Ovary (tissue), 9 donors: ENCODE measurements around the gene TM9SF4. TPM values are rescaled to one million over a fixed set of nuclear protein-coding genes. Genes with fewer than 3 reads are reported as not detected.

Experiments
- DNase-seq, 5 donors: peaks; one replicate each; pipeline ENCODE4 v3.0.0-alpha.2; 2019 to 2020
- H3K27ac ChIP-seq, 2 donors: fragments of 200-600 bp; one replicate each; pipeline versions ENCODE4 v1.5.1 to v1.8.0; 2019 to 2022
- H3K27me3 ChIP-seq: fragments of 200-600 bp; one replicate; pipeline ENCODE4 v1.8.0; 2022
- H3K36me3 ChIP-seq: fragments of 200-600 bp; sonication (generic); one replicate; pipeline ENCODE4 v1.5.1; 2019
- H3K4me1 ChIP-seq: one replicate; pipeline ENCODE4 v1.8.1; 2013; ENCODE audit warnings: mild to moderate bottlenecking, moderate library complexity; ENCODE audit not compliant: insufficient read depth
- H3K4me3 ChIP-seq: fragments of 200-600 bp; sonication (generic); one replicate; pipeline ENCODE4 v1.5.1; 2017
- H3K9me3 ChIP-seq, 2 donors: fragments of 200-600 bp in 1 of 2; sonication (generic) in 1 of 2; one replicate each; pipeline versions ENCODE4 v1.5.1 to v1.8.1; 2013 to 2019; ENCODE audit warnings: mild to moderate bottlenecking in 1 of 2, moderate library complexity in 1 of 2
- EP300 ChIP-seq: sonication (generic); formaldehyde crosslinking; IDR thresholded peaks from one replicate; pipeline ENCODE4 v1.6.1; 2017; ENCODE audit warnings: antibody characterized with exemption
- POLR2A ChIP-seq: fragments of 450-650 bp; IDR thresholded peaks from one replicate; pipeline ENCODE4 v1.6.1; 2017; ENCODE audit warnings: antibody characterized with exemption, mild to moderate bottlenecking, moderate library complexity
- WGBS, 3 donors: extraction: QIAGEN DNeasy Blood & Tissue Kit in 1 of 3; methylation state at CpG; one replicate each; pipeline versions ENCODE4 v1.1.5 to v1.1.7; 2013 to 2017; 5-methylcytosine and 5-hydroxymethylcytosine counted together
- intact Hi-C, 4 donors: fragments of 100-400 bp; cut with DNase I; formaldehyde crosslinking; loops; one replicate each; pipeline versions ENCODE4 v1.11.0 to v1.15.1; 2022 to 2023
- polyA plus RNA-seq, 2 donors: library from polyadenylated mRNA; stranded (reverse); fragments of 200-250 nt in 1 of 2; fragments of 350-450 nt in 1 of 2; fragmentation: Illumina TruSeq in 1 of 2; extraction: RNeasy Lipid Tissue Mini Kit (QIAGEN cat#74804) in 1 of 2; gene quantifications; one replicate each; pipeline ENCODE4 v1.2.3, GENCODE V29; 2013 to 2014
- total RNA-seq, 7 donors: library from RNA; depleted of rRNA in 2 of 7; stranded (reverse); fragments of >200 nt in 2 of 7; fragmentation: NEBNext Ultra II Directional in 3 of 7; extraction: Animal tissue kit (Norgen Biotek cat#: 25700) in 3 of 7; gene quantifications; one replicate each; pipeline versions ENCODE4 v1.1.0 to v1.2.4, GENCODE V29; 2016 to 2023
- TF ChIP-seq, protein P1 (sequence below), 3 donors: fragments of 450-650 bp in 2 of 3; fragments of 200-600 bp in 1 of 3; IDR thresholded peaks; one replicate each; pipeline versions ENCODE4 v1.5.1 to v1.8.0; 2016 to 2022; ENCODE audit warnings: antibody characterized with exemption in 3 of 3, mild to moderate bottlenecking in 1 of 3
- donor health status: DM: no; HTN: no; CAD: no; lungs with moderate emphysema.
- donor health status: DM: no; HTN: no; CAD: no.
- donor health status: Bipolar disorder and iron deficiency.
- donor health status: DM: yes; HTN: yes; CAD: no.
- donor health status: DM: no; HTN: no; CAD: no.
- donor health status: DM: yes; HTN: yes; CAD: no.

The TM9SF4 gene
- total and polyA plus RNA-seq, 9 donors: 16.2 to 51.0 (median 37.2) TPM

DNA sequence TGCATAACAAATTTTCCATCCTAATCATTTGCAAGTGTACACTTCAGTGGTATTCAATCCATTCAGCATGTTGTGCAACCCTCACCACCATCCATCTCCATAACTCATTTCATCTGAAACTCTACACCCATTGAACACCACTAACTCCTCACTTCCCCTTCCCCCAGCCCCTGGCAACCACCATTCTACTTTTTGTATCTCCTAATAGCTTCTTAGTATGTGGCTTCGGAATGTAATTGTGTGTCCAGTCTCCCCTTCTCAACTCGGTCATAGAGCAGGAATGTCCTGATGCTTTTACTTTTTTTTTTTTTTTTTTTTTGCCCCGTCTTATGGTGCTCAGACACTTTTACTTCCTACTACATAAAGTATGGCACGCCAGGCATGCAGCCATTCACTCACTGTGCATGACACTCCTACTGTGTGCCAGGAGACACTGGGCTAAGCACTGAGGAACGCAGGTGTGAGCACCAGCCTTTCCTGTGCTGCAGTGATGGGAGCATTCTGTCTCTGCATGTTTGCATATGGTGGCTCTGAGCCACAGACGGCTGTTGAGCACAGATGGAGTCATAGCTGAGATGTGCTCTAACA, 42.2 kb upstream of the TM9SF4 start:
- intact Hi-C loops: no loop called here
- H3K4me3 ChIP-seq: no peak overlapping the region
- no peaks in the 10 kb centered on the region for H3K27me3 ChIP-seq
- H3K4me1 ChIP-seq: no peaks in the 10 kb centered on the region
- TF ChIP-seq POLR2A (no peak), EP300 (no peak)
- TF ChIP-seq, protein P1, sequence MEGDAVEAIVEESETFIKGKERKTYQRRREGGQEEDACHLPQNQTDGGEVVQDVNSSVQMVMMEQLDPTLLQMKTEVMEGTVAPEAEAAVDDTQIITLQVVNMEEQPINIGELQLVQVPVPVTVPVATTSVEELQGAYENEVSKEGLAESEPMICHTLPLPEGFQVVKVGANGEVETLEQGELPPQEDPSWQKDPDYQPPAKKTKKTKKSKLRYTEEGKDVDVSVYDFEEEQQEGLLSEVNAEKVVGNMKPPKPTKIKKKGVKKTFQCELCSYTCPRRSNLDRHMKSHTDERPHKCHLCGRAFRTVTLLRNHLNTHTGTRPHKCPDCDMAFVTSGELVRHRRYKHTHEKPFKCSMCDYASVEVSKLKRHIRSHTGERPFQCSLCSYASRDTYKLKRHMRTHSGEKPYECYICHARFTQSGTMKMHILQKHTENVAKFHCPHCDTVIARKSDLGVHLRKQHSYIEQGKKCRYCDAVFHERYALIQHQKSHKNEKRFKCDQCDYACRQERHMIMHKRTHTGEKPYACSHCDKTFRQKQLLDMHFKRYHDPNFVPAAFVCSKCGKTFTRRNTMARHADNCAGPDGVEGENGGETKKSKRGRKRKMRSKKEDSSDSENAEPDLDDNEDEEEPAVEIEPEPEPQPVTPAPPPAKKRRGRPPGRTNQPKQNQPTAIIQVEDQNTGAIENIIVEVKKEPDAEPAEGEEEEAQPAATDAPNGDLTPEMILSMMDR (IDR thresholded peaks at IDR 0.05): no peak
- no peaks in the 10 kb centered on the region for H3K36me3 ChIP-seq
- 38 to 44% (median 40%) methylated on average over 6 of the region's 6 CpGs for WGBS, 3 donors
- H3K27ac ChIP-seq: no peak overlapping the region
- no peak for DNase-seq
- no peaks in the 10 kb centered on the region for H3K9me3 ChIP-seq

GRCh38 chr20:32068174-32068573, 41.3 kb upstream of the TM9SF4 start:
- H3K9me3 ChIP-seq: no peaks in the 10 kb centered on the region
- H3K27ac ChIP-seq: no peak overlapping the region
- H3K4me1 ChIP-seq: no peaks in the 10 kb centered on the region
- no peaks in the 10 kb centered on the region for H3K36me3 ChIP-seq
- no peak overlapping the region for H3K4me3 ChIP-seq
- TF ChIP-seq POLR2A (no peak), EP300 (no peak)
- TF ChIP-seq, protein P1 (IDR thresholded peaks at IDR 0.05): no peak
- WGBS, 3 donors: 50 to 99% (median 96%) methylated on average over 2 of the region's 2 CpGs
- no peaks in the 10 kb centered on the region for H3K27me3 ChIP-seq
- intact Hi-C loops: no loop called here
- no peak for DNase-seq

GRCh38 chr20:32069711-32070110, 39.8 kb upstream of the TM9SF4 start:
- no peak overlapping the region for H3K4me3 ChIP-seq
- no peaks in the 10 kb centered on the region for H3K36me3 ChIP-seq
- no peaks in the 10 kb centered on the region for H3K27me3 ChIP-seq
- TF ChIP-seq POLR2A (no peak), EP300 (no peak)
- TF ChIP-seq, protein P1 (IDR thresholded peaks at IDR 0.05): no peak
- no peaks in the 10 kb centered on the region for H3K4me1 ChIP-seq
- no peaks in the 10 kb centered on the region for H3K9me3 ChIP-seq
- H3K27ac ChIP-seq: no peak overlapping the region
- no peak for DNase-seq
- intact Hi-C loops: no loop called here

DNA sequence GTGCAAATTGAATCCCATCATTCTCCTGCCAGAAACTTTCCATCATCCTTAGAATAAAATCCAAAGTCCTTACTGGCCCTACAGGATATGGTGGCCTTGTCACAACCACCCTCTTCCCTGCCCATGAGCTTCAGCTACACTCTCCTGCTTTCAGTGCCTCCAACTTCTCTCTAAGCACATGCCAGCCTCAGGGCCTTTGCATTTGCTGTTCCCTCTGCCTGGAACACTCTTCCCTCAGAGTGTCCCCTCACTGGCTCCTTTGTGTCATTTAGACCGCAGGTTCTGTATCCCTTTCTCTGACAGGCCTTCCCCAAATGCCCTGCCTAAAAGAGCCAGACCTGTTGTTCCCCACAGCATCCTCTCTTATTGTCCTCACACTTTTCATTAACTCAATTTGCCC, 39.2 kb upstream of the TM9SF4 start:
- 56 to 85% (median 79%) methylated on average over 1 of the region's 1 CpG for WGBS, 3 donors
- Histone ChIP-seq H3K4me1 (no peaks in the 10 kb centered on the region), H3K4me3 (no peak overlapping the region), H3K36me3 (no peaks in the 10 kb centered on the region), H3K9me3 (no peaks in the 10 kb centered on the region), H3K27ac (no peak overlapping the region), H3K27me3 (no peaks in the 10 kb centered on the region)
- DNase-seq: no peak
- TF ChIP-seq EP300 (no peak), POLR2A (no peak)
- TF ChIP-seq, protein P1 (IDR thresholded peaks at IDR 0.05): no peak
- intact Hi-C loops: no loop called here
